MM.1S (cell line): Measurements from ENCODE around the gene EFHC2.

Experiments used
- CTCF ChIP-seq: fragments of 300-600 bp; sonication (generic); IDR thresholded peaks from 2 replicates; pipeline ENCODE4 v1.5.1; 2016; ENCODE audit warnings: antibody characterized with exemption, low read length, mixed read lengths
- EZH2 ChIP-seq: fragments of 300-600 bp; sonication (generic); optimal IDR thresholded peaks from 2 replicates; pipeline ENCODE3; 2017; ENCODE audit warnings: low read depth, mild to moderate bottlenecking, antibody characterized with exemption, low read length, mixed read lengths
- EZH2phosphoT487 ChIP-seq: fragments of 300-600 bp; sonication (generic); IDR thresholded peaks from 2 replicates; pipeline ENCODE4 v1.6.1; 2018; ENCODE audit warnings: antibody characterized with exemption, low read length

- no peak for TF ChIP-seq EZH2phosphoT487
- no peak for TF ChIP-seq CTCF
- TF ChIP-seq EZH2 = no peak
Observed at GRCh38 chrX:44290718-44291117, 52.8 kb downstream of the EFHC2 start.
